Kidney (tissue), 14 donors: Measurements from ENCODE around the gene NOP53. TPM values are rescaled to one million over a fixed set of nuclear protein-coding genes. Genes with fewer than 3 reads are reported as not detected.

ENCODE experiments used
- DNase-seq, 5 donors: peaks; one replicate each; pipeline ENCODE4 v3.0.0-alpha.2; 2013 to 2020
- FAIRE-seq: peaks from 2 replicates; lab custom pipeline; 2012; peaks lifted over from hg19 to GRCh38; lab: Jason Lieb, UNC
- H3K27ac ChIP-seq, 2 donors: one replicate each; pipeline ENCODE4 v1.7.0; 2013; ENCODE audit warnings: low read depth in 2 of 2, low read length in 2 of 2, inconsistent platforms in 1 of 2
- H3K27me3 ChIP-seq: one replicate; pipeline ENCODE4 v1.7.1; 2013; ENCODE audit warnings: low read length, inconsistent platforms; ENCODE audit not compliant: control insufficient read depth, insufficient read depth
- H3K36me3 ChIP-seq, 3 donors: one replicate each; pipeline versions ENCODE4 v1.7.0 to v1.7.1; 2013; ENCODE audit warnings: low read length in 3 of 3, control low read depth in 1 of 3, inconsistent platforms in 1 of 3; ENCODE audit not compliant: insufficient read depth in 3 of 3, control insufficient read depth in 2 of 3
- H3K4me1 ChIP-seq, 3 donors: one replicate each; pipeline versions ENCODE4 v1.7.0 to v1.7.1; 2013; ENCODE audit warnings: low read length in 3 of 3, inconsistent platforms in 1 of 3, low read depth in 1 of 3; ENCODE audit not compliant: control insufficient read depth in 2 of 3, insufficient read depth in 2 of 3
- H3K4me3 ChIP-seq, 3 donors: one replicate each; pipeline versions ENCODE4 v1.7.0 to v1.8.1; 2013; ENCODE audit warnings: low read length in 3 of 3, control low read depth in 1 of 3, inconsistent platforms in 1 of 3
- H3K9ac ChIP-seq, 3 donors: one replicate each; pipeline versions ENCODE4 v1.7.0 to v1.7.1; 2013; ENCODE audit warnings: low read length in 3 of 3, control low read depth in 1 of 3, inconsistent platforms in 1 of 3
- H3K9me3 ChIP-seq, 3 donors: one replicate each; pipeline versions ENCODE4 v1.7.0 to v1.7.1; 2013; ENCODE audit warnings: low read length in 3 of 3, control low read depth in 1 of 3, inconsistent platforms in 1 of 3; ENCODE audit not compliant: control insufficient read depth in 2 of 3, insufficient read depth in 1 of 3
- CTCF ChIP-seq: IDR thresholded peaks from 3 replicates; pipeline ENCODE4 v1.5.1; 2012; ENCODE audit warnings: mild to moderate bottlenecking, moderate library complexity, borderline replicate concordance; ENCODE audit not compliant: insufficient read depth; ENCODE audit errors: extremely low read depth
- intact Hi-C: fragments of 100-400 bp; cut with DNase I; formaldehyde crosslinking; loops from one replicate; pipeline ENCODE4 v1.11.1; 2022
- polyA plus RNA-seq: library from polyadenylated mRNA; stranded (reverse); fragments of 350-450 nt; fragmentation: Illumina TruSeq; extraction: RNeasy Lipid Tissue Mini Kit (QIAGEN cat#74804); gene quantifications from one replicate; pipeline ENCODE4 v1.2.3, GENCODE V29; 2014; ENCODE audit warnings: low read depth, low replicate concordance; ENCODE audit not compliant: insufficient read depth
- total RNA-seq: library from RNA; stranded (reverse); fragmentation: NEBNext Ultra II Directional; extraction: Animal tissue kit (Norgen Biotek cat#: 25700); gene quantifications from one replicate; pipeline ENCODE4 v1.2.1, GENCODE V29; 2021
- donor health status: control.
- donor health status: control.
- donor health status: control.
- donor health status: control.
- donor health status: control.
- donor health status: DM: yes; HTN: yes; CAD: no.
- donor health status: Normal renal cell carcinoma (clear cell type).

Gene NOP53
- total and polyA plus RNA-seq, 2 donors from 2014 or later = 258 to 305 TPM

- Histone ChIP-seq H3K27ac (no peak overlapping the region), H3K4me1 (no peaks in the 10 kb centered on the region), H3K4me3 (no peak overlapping the region), H3K9me3 (no peaks in the 10 kb centered on the region), H3K36me3 (peaks cover 0 to 56% (median 40%) of the 10 kb centered on the region in 3 donors), H3K27me3 (no peaks in the 10 kb centered on the region), H3K9ac (no peak overlapping the region)
- no peak for FAIRE-seq
- no peak for TF ChIP-seq CTCF
- DNase-seq = no peak
- intact Hi-C loops = no loop called here
Observed at GRCh38 chr19:47752440-47753211, 7.3 kb downstream of the NOP53 start.

GRCh38 chr19:47754206-47755064, 9.1 kb downstream of the NOP53 start:
- no peak for FAIRE-seq
- H3K36me3 ChIP-seq = peaks cover 2 to 49% (median 34%) of the 10 kb centered on the region in 3 donors
- peak in 1 of 5 donors; percentile 70 for DNase-seq
- no peaks in the 10 kb centered on the region for H3K27me3 ChIP-seq
- intact Hi-C loops = no loop called here
- TF ChIP-seq CTCF = no peak
- no peaks in the 10 kb centered on the region for H3K9me3 ChIP-seq
- H3K4me3 ChIP-seq = no peak overlapping the region
- no peak overlapping the region for H3K9ac ChIP-seq
- no peaks in the 10 kb centered on the region for H3K4me1 ChIP-seq
- no peak overlapping the region for H3K27ac ChIP-seq

- FAIRE-seq (no peak), DNase-seq (peak in 1 of 5 donors; percentile 66)
- Histone ChIP-seq H3K27me3 (no peaks in the 10 kb centered on the region), H3K36me3 (peaks cover 2 to 43% (median 31%) of the 10 kb centered on the region in 3 donors), H3K9me3 (no peaks in the 10 kb centered on the region), H3K4me1 (no peaks in the 10 kb centered on the region), H3K27ac (no peak overlapping the region), H3K4me3 (no peak overlapping the region), H3K9ac (no peak overlapping the region)
- intact Hi-C loops = no loop called here
- no peak for TF ChIP-seq CTCF
Observed at GRCh38 chr19:47755065-47755761, 9.9 kb downstream of the NOP53 start.
